HG02610 (cell line): ENCODE data around the gene ARHGEF3.
"Not testable (repeated sequence)": the region's sequence is repeated elsewhere in the genome, so short reads cannot be mapped to it uniquely, and the experiment has no call there.

ENCODE experiments used
- ATAC-seq: cut with Tn5 transposase; IDR thresholded peaks from one replicate; pipeline ENCODE4 v1.9.1; 2021; ENCODE audit warnings: mild to moderate bottlenecking, moderate library complexity; ENCODE audit not compliant: unreplicated experiment

The ARHGEF3 gene

GRCh38 chr3:56742887-56743286, 58.9 kb downstream of the ARHGEF3 start:
- no peak for ATAC-seq

GRCh38 chr3:56739036-56739435, 62.7 kb downstream of the ARHGEF3 start:
- ATAC-seq = no peak

GRCh38 chr3:56737006-56737405, 64.7 kb downstream of the ARHGEF3 start:
- ATAC-seq = no peak

GRCh38 chr3:56732109-56732508, 69.6 kb downstream of the ARHGEF3 start:
- no peak for ATAC-seq

GRCh38 chr3:56725175-56725574, 76.6 kb downstream of the ARHGEF3 start:
- peak; percentile 87 for ATAC-seq

GRCh38 chr3:56724676-56725075, 77.1 kb downstream of the ARHGEF3 start:
- ATAC-seq = peak; percentile 29

- ATAC-seq = no peak
Measured at GRCh38 chr3:56720849-56721248, 80.9 kb downstream of the ARHGEF3 start.

- ATAC-seq = not testable (repeated sequence)
Measured at GRCh38 chr3:56718809-56719208, 82.9 kb downstream of the ARHGEF3 start.

GRCh38 chr3:56711344-56711743, 90.4 kb downstream of the ARHGEF3 start:
- ATAC-seq = no peak

- ATAC-seq = not testable (repeated sequence)
Measured at GRCh38 chr3:56707412-56707811, 94.3 kb downstream of the ARHGEF3 start.

- no peak for ATAC-seq
Measured at GRCh38 chr3:56706629-56707028, 95.1 kb downstream of the ARHGEF3 start.

GRCh38 chr3:56704706-56705105, 97.0 kb downstream of the ARHGEF3 start:
- peak; percentile 45 for ATAC-seq

GRCh38 chr3:56702490-56703315, 99.0 kb downstream of the ARHGEF3 start:
- ATAC-seq = no peak

- no peak for ATAC-seq
Measured at GRCh38 chr3:56700151-56700550, 101.6 kb downstream of the ARHGEF3 start.

- ATAC-seq = no peak
Measured at GRCh38 chr3:56694867-56695683, 106.7 kb downstream of the ARHGEF3 start.

GRCh38 chr3:56693750-56694149, 108.0 kb downstream of the ARHGEF3 start:
- ATAC-seq = no peak

- peak; percentile 76 for ATAC-seq
Measured at GRCh38 chr3:56692520-56693433, 109.0 kb downstream of the ARHGEF3 start.

GRCh38 chr3:56692001-56692365, 109.8 kb downstream of the ARHGEF3 start:
- not testable (repeated sequence) for ATAC-seq

GRCh38 chr3:56691165-56692000, 110.4 kb downstream of the ARHGEF3 start:
- no peak for ATAC-seq

- ATAC-seq = no peak
Measured at GRCh38 chr3:56689303-56689702, 112.4 kb downstream of the ARHGEF3 start.
